ENCODE measurements around the gene SLC51A.
"Not testable (repeated sequence)": the region's sequence is repeated elsewhere in the genome, so short reads cannot be mapped to it uniquely, and the experiment has no call there.

SLC51A gene

DNA sequence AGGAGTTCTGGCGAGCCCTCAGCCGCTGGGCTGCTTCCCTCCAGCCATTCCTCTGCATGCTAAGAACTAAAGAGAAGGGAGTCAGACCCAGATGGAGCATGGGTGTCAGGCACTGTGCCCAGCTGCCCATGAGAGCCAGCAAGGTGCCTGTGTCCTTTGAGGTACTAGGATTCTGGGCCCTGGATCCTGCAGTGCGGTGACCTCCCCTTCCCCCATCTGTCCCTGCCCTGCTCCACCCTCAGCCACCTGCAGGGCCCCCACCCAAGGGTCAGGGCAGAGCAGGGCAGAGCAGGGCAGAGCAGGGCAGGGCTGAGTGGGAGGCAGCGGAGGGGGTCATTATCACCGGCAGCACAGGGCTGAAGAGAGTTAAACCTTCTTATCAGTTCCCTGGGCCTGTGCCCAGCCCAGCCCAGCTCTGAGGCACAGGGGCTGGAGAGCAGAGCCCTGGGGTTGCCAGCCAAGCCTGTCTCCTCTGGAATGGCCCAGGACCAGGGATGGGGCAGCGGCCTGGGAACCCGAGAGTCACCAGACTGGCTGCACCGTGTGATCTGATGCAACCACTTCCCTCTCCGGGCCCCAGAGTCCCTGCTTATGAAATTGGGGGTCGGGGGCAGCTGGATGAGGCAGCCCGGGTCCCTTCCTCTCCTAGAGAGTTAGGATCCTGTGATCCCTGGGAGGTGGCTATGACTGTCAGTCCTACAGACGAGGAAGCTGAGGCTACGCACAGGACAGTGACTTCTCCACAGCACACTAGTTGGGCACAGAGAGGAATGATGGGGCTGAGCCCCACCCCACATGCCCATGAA lies 22.4 kb upstream of the SLC51A start:
- DNase-seq (ENCODE audit: low spot score) = no peak

DNA sequence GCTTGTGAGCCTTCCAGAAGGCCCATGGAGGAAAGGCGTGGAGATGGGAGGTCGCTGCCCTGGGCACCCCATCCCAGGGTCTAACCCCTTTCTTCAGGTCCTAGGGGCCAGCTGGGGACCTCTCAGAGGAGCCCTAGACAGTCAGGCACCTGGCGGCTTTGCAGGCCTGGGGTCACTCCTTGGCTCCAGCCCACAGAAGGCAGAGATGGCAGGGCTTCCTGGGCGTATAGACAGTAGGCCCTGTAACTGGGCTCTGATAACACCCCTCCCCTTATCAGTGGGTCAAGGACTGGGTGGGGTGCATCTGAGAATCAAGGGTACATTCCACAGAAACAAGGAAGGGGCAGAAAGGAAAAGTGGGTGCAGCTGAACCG lies 21.8 kb upstream of the SLC51A start:
- DNase-seq (ENCODE audit: low spot score) = no peak

DNA sequence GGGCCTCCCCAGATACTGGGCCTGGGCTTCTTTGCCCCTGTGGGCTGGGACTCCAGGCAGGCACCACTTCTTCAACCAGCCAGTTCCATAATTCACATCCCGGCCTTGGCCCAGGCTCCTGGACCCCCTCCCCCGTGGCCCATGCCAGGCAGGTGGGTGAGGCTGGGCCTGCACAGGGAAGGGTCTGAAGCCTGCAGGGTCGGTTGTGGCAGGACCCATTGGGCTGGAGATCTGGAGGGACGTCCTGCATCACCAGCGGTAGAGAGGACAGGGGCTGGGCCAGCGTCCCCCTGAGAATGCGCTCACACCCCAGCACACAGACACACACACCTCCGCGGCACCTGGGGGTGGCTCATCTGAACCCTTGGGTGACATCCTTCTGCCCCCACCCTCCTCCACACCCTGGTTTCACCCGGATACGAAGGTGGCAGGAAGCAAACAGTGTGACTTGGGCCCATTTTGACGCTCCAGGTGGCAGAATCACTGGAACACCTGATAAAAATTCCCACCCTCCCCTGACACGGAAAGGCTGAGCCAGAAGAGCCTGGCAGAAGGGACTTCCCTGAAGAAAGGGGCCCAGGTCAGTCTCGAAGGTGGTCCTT lies 20.6 kb upstream of the SLC51A start:
- DNase-seq (ENCODE audit: low spot score) = peak; percentile 31

DNA sequence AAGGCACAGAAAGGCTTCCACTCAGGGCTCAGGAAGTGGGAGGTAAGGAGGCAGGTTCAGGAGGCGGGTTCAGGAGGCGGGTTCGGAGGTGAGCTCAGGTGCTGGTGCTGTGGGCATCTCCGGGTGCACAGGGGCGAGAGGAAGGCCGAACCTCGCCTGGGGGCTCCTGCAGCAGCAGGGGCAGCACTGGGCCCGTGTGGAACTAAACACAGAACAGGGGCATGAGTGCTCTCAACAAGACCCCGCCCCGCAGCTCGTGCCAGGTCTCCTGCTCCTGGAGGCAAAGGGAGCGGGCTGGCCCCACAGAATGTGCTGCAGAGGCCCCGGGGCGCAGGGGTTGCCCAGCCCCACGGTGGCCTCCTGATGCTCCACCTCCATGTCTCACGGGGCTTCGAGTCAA lies 18.8 kb upstream of the SLC51A start:
- DNase-seq (ENCODE audit: low spot score) = no peak

DNA sequence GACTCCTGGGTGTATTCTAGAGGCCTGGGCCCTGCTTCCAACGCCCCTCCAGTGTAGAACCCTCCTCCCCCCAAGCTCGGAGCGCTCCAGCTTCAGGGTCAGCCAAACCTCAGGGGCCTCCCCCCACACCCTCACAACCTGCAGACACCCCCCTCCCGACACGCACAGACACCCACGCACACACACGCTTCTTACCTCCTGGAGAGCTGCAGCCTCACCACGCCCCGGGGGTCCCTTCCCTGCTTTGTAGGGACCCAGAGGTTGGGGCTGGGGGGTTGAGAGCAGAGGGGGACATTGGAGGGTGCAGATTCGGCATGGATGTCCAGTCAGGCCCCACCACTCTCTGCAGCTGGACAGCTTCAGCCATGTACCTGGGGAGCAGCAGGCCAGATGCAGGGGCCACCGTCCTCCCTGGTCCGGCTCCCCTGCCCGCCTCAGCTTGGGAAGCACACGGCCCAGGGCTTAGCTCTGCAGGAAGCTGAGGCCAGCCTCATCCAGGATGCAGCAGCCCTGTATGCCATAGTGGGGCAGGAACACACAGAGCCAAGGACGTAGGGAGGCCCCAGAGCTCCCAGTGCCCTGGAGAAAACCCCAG lies 18.2 kb upstream of the SLC51A start:
- DNase-seq (ENCODE audit: low spot score) = no peak

DNA sequence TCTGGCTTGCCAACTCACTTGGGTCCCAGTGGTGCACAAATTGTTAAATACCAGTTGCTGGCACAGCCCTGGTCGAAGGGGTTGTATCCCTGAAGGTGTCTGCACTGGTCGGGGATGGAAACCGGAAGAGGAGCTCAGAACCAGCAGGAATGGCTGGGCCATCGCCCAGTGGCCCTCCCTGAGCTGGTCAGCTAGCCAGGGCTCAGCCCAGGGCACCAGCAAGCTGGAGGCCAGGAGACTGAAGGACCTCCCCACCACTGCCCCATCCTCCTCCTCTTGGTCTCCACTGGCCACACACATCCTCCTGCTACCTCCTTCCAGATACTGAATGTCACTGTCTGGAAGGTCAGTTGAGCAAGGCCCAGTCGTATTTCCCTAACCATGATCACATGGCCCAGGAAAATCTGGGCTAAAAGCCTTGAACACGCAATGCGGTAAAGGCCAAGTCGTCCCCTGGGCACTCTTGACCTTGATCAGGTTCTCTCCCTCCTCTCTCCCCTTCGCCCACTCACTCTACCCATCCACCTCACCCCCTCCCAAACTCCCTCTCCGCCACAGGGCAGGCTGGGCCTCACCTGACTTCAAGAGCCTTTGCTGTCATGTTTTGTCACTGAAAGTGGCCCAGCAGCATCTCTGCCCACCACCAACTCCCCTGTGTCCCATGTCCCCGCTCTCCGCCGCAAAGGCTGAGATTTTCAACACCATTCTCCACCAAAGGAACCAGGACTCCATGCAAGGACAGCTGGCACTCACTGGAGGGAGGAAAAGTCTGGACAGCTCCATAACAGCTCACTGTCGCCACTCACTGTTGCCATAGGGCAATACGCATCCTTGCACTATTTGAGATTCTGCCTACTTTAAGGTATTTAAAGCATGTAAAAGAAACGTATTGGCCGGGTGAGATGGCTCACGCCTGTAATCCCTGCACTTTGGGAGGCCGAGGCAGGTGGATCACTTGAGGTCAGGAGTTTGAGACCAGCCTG lies 17.3 kb upstream of the SLC51A start:
- no peak for DNase-seq (ENCODE audit: low spot score)

DNA sequence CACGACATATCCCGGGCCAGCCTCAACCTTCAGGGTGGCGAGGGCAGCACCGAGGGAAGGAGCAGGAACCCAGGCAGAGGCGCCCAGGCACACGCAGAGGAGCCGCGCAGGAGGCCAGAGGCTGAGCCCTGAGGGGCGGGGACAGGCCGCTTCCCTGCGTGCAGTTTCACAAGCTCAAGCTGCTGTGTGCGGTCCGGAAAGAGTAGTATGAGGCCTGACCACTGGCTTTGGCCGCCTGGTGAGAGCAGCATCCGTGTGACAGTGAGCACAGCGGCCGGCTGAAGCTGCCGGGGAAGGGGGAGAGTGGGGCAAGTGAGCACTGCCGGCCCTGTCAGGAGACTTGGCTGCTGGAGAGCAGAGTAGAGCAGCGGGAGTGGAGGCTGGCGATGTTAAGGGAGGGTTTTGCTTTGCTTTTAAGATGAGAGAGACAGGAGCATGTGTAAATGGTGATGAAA lies 13.8 kb upstream of the SLC51A start:
- DNase-seq (ENCODE audit: low spot score) = no peak

DNA sequence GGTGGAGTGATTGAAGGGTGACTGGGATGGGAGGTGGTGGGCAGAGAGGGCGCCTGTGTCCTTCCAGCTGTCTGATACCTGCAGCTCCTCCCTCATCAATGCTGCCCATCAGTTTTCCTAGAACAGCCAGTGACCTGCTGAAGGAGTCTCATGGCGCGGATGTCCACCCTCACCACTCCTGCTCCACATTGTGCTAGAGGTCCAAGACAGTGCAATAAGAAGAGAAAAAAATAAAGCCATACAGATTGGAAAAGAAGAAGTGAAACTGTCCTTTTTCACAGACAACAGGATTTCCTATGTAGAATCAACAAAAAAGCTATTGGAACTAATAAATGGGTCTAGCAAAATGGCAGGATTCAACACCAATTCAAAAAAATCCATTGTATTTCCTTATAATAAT lies 12.5 kb upstream of the SLC51A start:
- DNase-seq (ENCODE audit: low spot score) = no peak

DNA sequence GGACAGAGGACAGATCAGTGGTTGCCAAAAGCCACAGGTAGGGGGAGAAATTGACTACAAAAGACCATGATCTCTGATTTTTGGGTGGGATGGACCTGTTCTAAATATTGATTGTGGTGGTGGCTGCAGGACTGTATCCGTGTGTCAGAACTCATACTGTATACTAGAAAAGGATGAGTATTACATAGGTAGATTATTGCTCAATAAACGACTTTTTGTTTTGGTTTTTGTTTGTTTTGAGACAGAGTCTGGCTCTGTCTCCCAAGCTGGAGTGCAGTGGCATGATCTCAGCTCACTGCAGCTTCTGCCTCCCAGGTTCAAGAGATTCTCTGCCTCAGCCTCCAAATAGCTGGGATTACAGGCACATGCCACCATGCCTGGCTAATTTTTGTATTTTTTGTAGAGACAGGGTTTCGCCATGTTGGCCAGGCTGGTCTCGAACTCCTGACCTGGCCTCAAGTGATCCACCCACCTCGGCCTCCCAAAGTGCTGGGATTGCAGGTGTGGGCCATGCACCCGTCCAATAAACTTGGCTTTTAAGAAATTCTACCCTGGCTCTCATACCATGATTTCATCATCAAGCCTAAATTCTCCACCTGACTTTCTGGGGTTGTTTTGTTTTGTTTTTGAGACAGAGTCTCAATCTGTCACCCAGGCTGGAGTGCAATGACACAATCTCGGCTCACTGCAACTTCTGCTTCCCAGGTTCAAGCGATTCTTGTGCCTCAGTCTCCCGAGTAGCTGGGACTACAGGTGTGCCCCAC lies 10.7 kb upstream of the SLC51A start:
- not testable (repeated sequence) for DNase-seq (ENCODE audit: low spot score)

DNA sequence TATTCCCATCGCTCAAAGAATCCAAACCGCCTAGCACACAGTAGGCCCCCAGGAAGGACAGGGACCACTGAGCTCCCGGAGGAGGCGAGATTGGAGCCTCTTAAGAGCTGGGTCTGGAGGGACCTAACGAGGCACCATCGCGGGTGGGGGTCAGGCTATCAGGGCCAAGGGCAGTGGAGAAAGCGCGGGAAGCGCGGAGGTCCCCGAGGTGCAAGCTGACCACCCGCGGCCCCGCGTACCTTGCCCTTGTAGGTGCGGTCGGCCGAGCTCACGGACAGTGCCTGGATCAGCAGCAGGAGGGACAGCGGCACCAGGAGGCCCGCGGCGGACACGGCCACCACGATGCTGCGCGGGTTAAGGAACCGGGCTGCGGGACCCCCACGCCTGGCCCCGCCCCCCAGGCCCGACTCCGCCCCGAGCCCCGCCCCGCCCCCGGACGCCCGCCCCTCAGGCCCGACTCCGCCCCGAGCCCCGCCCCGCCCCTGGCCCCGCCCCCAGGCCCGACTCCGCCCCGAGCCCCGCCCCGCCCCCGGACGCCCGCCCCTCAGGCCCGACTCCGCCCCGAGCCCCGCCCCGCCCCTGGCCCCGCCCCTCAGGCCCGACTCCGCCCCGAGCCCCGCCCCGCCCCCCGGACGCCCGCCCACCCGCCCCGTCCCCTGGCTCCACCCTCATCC lies 9.0 kb upstream of the SLC51A start:
- no peak for DNase-seq (ENCODE audit: low spot score)

DNA sequence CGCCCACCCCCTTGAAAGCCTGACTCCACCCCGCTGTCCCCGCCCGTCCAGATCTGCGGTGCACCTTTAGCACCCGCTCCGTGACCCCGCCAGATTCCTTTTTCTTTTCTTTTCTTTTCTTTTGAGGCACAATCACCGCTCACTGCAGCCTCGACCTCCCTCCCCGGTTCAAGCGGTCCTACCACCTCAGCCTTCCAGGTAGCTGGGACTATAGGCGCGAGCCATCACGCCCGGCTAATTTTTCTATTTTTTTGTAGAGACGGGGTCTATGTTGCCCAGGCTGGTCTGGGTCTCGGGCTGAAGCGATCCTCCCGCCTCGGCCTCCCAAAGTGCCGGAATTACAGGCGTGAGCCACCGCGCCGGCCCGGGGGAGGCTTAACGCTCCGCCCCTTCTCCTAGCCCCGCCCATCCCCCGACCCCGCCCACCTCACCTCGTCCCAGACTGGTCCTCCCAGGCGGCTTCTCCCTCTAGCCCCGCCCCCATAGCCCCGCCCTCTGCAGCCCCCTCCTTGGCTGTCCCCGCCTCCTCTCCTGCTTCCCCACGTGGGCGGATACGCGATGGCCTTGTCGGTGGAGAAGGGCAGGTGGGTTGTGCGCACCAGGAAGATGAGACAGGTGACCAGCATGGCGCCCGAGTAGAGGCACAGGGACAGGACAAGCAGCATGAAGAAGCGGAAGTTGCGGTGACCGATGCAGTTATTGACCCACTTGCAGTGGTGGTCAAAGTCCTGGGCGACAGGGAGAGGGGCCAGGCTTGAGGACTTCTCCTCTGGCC lies 8.3 kb upstream of the SLC51A start:
- peak; percentile 53 for DNase-seq (ENCODE audit: low spot score)

DNA sequence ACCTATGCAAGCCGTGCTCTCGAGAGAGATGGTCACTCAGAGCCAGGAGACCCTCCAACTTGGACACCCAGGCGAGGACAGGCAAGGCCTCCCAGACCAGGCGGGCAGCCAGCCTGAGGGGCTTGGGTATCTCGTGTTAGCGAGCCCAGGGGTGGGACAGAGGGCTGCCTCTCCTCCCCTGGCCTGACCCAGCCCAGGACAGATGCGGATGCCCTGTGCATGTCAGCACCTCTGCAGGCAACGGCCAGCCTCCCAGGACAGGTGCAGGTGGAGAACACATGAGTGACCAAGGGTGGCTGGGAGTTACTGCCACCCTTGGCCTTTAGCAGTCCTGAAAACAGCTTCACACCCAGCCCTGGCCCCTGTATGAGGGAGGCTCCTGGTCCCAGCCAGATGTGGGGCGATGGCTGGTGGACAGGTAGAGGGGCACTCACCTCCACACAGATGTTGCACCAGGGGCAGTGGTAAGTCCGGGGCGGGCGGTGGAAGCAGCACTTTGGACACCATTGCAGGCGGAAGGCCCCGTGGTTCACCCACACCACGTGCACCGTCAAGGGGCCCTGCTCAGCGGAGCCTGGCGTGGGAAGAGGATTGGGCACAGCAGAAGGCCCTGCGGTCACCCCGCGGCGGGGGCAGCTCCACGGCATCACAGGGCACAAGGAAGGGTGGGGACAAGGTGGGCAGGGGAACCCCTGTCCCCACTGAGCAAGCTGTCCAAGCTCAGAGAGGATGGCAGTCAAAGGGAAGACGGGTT lies 7.2 kb upstream of the SLC51A start:
- DNase-seq (ENCODE audit: low spot score) = no peak

DNA sequence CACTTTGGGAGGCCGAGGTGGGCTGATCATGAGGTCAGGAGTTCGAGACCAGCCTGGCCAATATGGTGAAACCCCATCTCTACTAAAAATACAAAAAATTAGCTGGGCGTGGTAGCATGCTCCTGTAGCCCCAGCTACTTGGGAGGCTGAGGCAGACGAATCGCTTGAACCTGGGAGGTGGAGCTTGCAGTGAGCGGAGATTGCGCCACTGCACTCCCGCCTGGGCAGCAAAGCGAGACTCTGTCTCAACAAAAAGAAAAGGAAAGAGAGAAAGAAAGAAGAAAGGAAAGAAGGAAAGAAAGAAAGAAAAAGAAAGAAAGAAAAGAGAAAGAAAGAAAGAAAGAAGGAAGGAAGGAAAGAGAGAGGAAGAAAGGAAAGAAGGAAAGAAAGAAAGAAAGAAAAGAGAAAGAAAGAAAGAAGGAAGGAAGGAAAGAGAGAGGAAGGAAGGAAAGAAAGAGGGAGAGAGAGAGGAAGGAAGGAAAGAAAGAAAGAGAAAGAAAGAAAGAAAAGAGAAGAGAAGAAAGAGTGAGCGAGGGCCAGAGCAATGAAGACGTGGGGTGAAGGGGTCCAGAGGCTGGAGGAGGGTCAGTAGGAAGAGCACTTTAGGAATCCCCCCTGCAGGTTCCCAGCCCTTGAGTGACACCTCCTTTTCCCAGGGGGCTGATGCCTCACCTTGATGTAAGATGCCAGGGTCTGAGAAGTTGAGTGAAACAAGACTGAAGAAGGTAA lies 6.2 kb upstream of the SLC51A start:
- DNase-seq (ENCODE audit: low spot score) = not testable (repeated sequence)

DNA sequence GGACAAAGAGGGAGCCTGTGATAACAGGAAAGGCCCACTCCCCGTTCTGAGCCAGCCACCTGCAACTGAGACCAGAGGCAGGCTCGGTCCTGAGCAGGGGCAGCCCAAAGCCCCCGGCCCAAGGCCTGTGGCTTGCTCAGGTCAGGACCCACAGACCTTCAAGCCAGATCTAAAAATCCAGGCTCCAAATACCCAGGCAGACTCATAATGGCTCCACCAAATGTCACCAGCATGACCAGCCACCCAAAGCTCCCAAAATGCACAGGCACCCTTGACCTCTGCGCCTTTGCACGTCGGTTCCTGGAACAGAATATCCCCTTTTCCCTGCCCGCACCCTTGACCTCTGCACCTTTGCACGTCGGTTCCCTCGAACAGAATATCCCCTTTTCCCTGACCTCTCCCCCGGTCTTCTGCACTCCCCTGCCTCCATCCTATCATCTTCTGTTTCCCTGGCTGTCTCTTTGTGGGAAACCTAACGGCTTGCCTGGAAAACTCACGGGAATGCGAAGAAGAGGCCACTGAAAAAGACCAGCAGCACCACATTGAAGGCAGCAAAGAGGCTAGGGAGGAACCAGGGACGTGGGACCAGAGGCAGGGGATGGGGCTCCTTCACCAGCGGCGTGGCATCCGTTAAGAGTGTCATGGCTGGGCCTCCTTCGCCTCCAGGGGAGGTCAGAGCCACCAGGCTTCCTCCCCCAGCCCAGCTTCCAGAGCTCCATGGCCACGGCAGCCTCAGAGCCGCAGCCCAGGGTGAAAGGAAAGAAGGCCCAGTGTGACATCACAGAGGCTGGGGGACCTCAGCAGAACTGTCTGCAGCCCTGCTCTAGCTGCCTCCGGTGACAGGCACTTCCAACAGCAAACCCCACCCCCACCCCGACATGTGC lies 5.4 kb upstream of the SLC51A start, which contains the start of gene ZDHHC19:
Gene ZDHHC19, minus strand, starts transcription at position 728 of the 884 bp plus-strand sequence. Its CDS starts 85 bp downstream, at position 643.
- DNase-seq (ENCODE audit: low spot score) = no peak

DNA sequence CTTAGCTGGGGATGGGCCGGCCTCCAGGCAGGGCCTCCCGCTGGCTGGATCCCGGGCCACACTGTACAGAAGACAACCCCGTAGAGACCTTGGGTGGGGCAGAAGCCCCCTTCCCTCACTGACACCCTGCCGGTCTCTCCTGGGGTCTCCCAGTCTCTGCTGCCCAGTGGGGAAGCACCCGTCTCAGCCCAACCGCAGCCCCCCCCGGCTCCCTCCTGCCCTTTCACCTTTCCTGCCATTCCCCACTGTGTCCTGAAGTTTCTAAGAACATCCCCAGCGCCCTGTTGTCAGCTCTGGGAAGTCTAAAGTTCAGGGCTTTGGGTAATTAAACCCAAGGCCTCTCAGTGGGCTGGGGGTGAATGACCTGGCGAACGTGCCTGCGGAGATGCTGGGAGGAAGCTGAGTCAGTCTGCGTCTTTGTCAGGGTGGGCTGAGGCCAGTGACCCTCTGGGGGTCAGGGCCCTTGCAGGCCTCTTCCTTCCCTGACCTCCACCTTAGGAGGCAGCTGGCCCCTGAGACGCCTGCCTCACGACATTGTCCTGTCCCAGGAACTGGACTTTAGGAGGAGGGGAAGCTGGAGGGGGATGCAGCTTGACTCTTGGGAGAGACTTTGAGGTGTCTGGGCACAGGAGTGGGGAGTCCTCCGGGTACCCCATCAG lies 1.4 kb upstream of the SLC51A start:
- no peak for DNase-seq (ENCODE audit: low spot score)

DNA sequence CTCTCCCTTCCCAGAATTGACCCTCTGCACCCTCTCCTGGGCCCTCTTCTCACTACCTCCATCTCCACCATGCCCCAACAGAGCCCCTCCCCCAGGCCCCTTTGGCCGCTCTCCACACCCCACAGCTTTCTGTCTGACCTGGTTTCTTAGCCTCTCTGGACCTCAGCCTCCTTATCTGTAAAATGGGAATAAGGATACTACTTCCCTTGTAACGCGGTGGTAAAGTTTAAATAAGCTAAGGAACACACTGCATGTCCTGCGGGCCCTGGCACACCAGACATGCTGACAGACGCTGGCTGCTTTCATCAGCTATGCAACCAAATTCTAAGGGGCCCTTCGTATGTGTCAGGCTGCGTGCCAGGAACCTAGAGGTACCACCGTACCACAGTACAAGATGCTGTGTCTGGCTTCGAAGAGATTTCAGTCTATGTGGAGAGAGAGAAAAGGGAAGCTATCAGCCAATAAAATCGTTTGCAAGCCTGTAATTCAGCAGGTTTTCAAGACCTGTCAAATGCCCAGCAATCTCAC lies 777 bp upstream of the SLC51A start:
- no peak for DNase-seq (ENCODE audit: low spot score)
